Glutamatergic neuron (in vitro differentiated cells): ENCODE results near the gene SMARCE1. TPM values are rescaled to one million over a fixed set of nuclear protein-coding genes. Genes with fewer than 3 reads are reported as not detected.

Source experiments
- DNase-seq: peaks from one replicate; pipeline ENCODE4 v3.0.0; 2022
- H3K27ac Mint-ChIP-seq: one replicate; pipeline ENCODE4 v1.8.0; 2020; ENCODE audit warnings: mild to moderate bottlenecking, mixed read lengths, inconsistent platforms; ENCODE audit not compliant: unreplicated experiment
- H3K27me3 Mint-ChIP-seq: one replicate; pipeline ENCODE4 v1.8.0; 2020; ENCODE audit warnings: mild to moderate bottlenecking, moderate library complexity, mixed read lengths, inconsistent platforms; ENCODE audit not compliant: unreplicated experiment
- H3K36me3 Mint-ChIP-seq: one replicate; pipeline ENCODE4 v1.8.0; 2020; ENCODE audit warnings: mild to moderate bottlenecking, mixed read lengths, inconsistent platforms; ENCODE audit not compliant: unreplicated experiment
- H3K4me1 Mint-ChIP-seq: one replicate; pipeline ENCODE4 v1.8.0; 2020; ENCODE audit warnings: mild to moderate bottlenecking, low read depth, mixed read lengths, inconsistent platforms; ENCODE audit not compliant: unreplicated experiment
- H3K4me3 Mint-ChIP-seq: one replicate; pipeline ENCODE4 v1.8.0; 2020; ENCODE audit warnings: mild to moderate bottlenecking, mixed read lengths, inconsistent platforms; ENCODE audit not compliant: unreplicated experiment
- H3K9me3 Mint-ChIP-seq: one replicate; pipeline ENCODE4 v1.8.0; 2020; ENCODE audit warnings: mild to moderate bottlenecking, moderate library complexity, mixed read lengths, inconsistent platforms; ENCODE audit not compliant: unreplicated experiment
- CTCF ChIP-seq: fragments of 200-600 bp; sonication (generic); IDR thresholded peaks from one replicate; pipeline ENCODE4 v1.5.0; 2021; ENCODE audit not compliant: partially characterized antibody, unreplicated experiment
- total RNA-seq: library from RNA; stranded (reverse); fragmentation: NEBNext Ultra II Directional; extraction: Animal tissue kit (Norgen Biotek cat#: 25700); gene quantifications from one replicate; pipeline ENCODE4 v1.2.1, GENCODE V29; 2021; ENCODE audit not compliant: unreplicated experiment

Gene SMARCE1
- total RNA-seq, 1 donor from 2014 or later = 207 TPM

- no peak overlapping the region for H3K4me3 Mint-ChIP-seq
- no peaks in the 10 kb centered on the region for H3K4me1 Mint-ChIP-seq
- no peaks in the 10 kb centered on the region for H3K27me3 Mint-ChIP-seq
- no peaks in the 10 kb centered on the region for H3K9me3 Mint-ChIP-seq
- H3K36me3 Mint-ChIP-seq = no peaks in the 10 kb centered on the region
- no peak for DNase-seq
- TF ChIP-seq CTCF = no peak
- no peak overlapping the region for H3K27ac Mint-ChIP-seq
Measured at GRCh38 chr17:40687106-40687505, 39.5 kb upstream of the SMARCE1 start.

GRCh38 chr17:40686192-40686591 lies 38.6 kb upstream of the SMARCE1 start:
- no peak for DNase-seq
- Mint-ChIP-seq H3K27ac (no peak overlapping the region), H3K27me3 (no peaks in the 10 kb centered on the region), H3K36me3 (no peaks in the 10 kb centered on the region), H3K9me3 (no peaks in the 10 kb centered on the region), H3K4me3 (no peak overlapping the region), H3K4me1 (no peaks in the 10 kb centered on the region)
- TF ChIP-seq CTCF = no peak

GRCh38 chr17:40680998-40681397 lies 33.4 kb upstream of the SMARCE1 start:
- no peak for DNase-seq
- H3K36me3 Mint-ChIP-seq = no peaks in the 10 kb centered on the region
- H3K27me3 Mint-ChIP-seq = no peaks in the 10 kb centered on the region
- no peak overlapping the region for H3K27ac Mint-ChIP-seq
- H3K9me3 Mint-ChIP-seq = no peaks in the 10 kb centered on the region
- TF ChIP-seq CTCF = no peak
- no peaks in the 10 kb centered on the region for H3K4me1 Mint-ChIP-seq
- H3K4me3 Mint-ChIP-seq = no peak overlapping the region

GRCh38 chr17:40679523-40679907 lies 31.9 kb upstream of the SMARCE1 start:
- Mint-ChIP-seq H3K4me1 (no peaks in the 10 kb centered on the region), H3K4me3 (no peak overlapping the region), H3K27me3 (no peaks in the 10 kb centered on the region), H3K9me3 (no peaks in the 10 kb centered on the region), H3K36me3 (no peaks in the 10 kb centered on the region), H3K27ac (no peak overlapping the region)
- no peak for TF ChIP-seq CTCF
- DNase-seq = no peak

- Mint-ChIP-seq H3K4me1 (no peaks in the 10 kb centered on the region), H3K36me3 (no peaks in the 10 kb centered on the region), H3K9me3 (no peaks in the 10 kb centered on the region), H3K4me3 (no peak overlapping the region), H3K27me3 (no peaks in the 10 kb centered on the region), H3K27ac (no peak overlapping the region)
- DNase-seq = no peak
- TF ChIP-seq CTCF = no peak
Measured at GRCh38 chr17:40678902-40679522, 31.4 kb upstream of the SMARCE1 start.
